M059J (cell line): Measurements from ENCODE around the gene ARF1. TPM values are rescaled to one million over a fixed set of nuclear protein-coding genes. Genes with fewer than 3 reads are reported as not detected.
"Not testable (repeated sequence)": the region's sequence is repeated elsewhere in the genome, so short reads cannot be mapped to it uniquely, and the experiment has no call there.

ENCODE experiments used
- DNase-seq: peaks from one replicate; pipeline ENCODE4 v3.0.0-alpha.2; 2012; ENCODE audit warnings: low read depth
- total RNA-seq: library from RNA; depleted of rRNA; stranded (reverse); fragments of >200 nt; shearing (Covaris generic); gene quantifications from 2 replicates; pipeline ENCODE4 v1.2.3, GENCODE V29; 2014

The ARF1 gene
- total RNA-seq, 1 experiment from 2014 or later = 280 TPM

DNA sequence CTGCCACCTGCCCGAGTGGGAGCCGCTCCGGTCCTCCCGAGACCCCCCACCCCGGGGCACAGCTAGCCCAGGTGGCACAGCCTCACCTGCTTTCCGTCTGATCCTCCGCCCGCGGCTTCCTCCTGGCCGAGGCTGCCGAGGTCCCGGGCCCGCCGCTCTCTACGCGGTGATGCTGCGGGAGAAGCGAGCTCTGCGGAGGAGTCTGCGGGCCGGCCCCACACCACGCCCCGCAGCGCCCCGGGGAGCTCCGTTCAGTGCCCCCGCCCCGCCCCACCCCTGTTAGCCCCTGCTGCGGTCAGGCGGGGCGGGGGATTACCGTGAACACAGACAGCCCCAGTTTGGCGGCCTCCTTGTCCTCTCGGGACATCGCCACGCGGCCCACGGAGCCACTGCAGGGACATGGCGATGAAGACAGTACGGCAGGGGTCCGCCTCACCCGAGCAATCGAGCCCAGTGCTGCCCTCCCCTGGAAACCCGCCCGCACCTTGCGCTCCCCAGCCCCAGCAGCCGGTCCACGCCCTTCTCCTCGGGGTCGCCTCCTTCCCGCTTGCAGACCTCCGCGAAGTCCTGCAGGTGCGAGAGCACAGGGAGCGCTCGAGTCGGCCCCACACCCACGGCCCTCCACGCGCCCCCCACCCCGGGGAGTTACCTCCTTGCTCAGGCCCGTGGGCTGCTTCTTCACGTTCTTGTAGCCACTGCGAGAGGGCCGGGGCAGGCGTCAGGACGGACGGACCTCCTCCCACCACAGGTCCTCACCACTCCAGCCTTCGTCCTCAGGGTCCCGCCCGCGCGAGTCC lies 19.7 kb downstream of the ARF1 start:
- DNase-seq = peak; percentile 47

DNA sequence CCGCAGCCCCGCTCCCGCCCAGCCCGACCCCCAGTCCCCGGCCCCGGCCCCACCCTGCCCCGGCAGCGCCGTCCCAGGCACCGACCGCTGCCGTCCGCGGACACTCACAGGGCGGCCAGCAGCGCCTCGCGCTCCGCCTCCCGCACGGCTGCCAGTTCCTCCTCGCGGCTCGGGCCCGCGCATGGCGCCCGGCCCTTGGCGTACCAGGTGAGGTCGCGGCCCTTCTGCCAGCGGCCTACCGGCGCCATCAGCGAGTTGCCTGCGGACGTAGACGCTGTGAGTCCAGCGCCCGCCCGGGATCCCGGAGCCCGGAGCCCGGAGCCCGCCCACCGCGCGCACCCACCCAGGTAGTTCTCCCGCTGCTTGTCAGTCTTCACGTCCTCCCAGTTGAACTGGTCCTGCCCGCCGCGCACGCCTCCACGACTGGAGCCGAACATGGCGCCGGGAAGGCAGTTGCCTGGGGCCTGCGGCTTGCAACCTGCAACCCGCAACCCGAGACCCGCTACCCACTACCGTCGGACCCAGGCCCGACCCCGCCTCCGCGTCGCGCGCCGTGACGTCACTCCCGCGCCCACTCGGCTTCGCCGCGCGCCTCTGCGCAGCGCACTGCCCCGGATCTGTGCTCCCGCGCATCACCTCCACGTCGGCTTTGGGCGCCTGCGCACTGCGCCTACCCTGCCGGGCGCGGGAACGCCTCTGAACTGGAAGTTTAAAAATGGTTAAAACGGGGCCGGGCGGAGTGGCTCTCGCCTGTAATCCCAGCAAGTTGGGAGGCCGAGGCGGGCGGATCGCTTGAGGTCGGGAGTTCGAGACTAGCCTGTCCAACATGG lies 20.5 kb downstream of the ARF1 start, which contains the start of gene C1orf35:
Gene C1orf35 (minus strand): TSS at position 535 of the 830 bp plus-strand sequence. CDS start 98 bp downstream, at position 437.
- DNase-seq = peak; percentile 91

DNA sequence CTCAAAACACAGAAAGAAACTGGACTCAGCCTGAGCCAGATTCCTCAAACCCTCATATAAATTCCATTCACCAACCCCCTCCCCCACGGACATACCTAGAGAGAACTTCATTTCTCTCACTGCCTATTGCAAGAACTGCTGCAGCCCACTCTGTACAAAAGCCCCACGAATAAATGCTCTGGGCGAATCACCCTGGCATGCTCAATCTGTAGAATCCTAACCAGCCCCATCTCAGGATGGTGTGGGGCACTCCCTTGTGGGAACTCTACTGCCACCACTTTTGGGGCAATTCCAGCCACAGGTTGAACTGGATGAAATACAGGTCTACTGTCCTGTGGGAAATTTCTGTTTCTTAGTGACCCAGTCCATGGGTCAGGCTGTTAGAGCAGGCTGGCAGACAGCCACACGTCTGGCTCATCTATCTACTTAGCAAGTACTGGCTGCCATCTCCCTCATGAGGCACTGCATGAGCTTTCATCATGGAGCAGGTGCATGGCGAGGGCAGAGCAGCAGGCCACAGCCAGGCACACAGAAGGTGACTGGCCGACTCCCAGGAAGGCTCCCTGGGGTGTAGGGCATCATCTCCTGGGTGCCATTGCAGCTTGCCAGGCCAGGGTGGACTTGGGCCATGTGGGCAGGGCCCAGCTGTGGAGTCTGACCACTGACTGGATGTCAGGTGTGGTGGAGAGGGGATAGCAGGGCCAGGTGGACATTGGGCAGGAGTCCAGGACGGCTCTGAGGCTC lies 22.2 kb downstream of the ARF1 start:
- peak; percentile 45 for DNase-seq

DNA sequence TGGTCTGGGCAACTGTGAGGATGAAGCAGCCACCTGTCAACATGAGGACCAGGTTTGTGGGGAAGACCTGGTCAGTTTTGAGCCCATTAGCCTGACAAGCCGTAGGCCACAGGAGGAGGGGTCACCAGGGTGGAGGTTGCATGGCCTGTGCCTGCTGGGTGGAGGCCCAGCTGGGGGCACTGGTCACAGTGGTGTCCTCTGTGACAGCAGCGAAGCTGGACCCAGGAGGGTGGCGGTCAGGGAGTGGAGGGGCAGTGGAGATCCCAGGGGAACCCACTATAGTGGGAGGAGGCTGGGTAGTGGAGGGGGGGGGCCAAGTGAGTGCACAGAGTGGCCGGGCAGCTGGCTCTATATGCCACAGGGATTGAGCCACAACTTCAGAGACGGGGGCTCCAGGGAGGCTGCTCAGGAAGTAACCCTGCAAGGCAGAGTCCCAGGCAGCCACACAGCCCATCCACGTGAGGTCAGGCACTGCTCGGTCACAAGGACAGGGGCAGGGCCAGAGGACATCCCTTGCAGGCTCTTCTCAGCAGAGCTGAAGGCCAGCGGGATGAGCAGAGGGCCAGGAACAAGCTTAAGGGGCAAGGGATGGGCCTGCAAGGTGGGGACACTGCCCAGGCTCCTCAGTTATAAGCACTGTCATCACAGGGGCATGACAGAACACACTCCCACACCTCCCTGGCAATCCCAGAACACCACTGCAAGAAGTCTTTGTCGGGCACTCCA lies 22.9 kb downstream of the ARF1 start:
- no peak for DNase-seq

DNA sequence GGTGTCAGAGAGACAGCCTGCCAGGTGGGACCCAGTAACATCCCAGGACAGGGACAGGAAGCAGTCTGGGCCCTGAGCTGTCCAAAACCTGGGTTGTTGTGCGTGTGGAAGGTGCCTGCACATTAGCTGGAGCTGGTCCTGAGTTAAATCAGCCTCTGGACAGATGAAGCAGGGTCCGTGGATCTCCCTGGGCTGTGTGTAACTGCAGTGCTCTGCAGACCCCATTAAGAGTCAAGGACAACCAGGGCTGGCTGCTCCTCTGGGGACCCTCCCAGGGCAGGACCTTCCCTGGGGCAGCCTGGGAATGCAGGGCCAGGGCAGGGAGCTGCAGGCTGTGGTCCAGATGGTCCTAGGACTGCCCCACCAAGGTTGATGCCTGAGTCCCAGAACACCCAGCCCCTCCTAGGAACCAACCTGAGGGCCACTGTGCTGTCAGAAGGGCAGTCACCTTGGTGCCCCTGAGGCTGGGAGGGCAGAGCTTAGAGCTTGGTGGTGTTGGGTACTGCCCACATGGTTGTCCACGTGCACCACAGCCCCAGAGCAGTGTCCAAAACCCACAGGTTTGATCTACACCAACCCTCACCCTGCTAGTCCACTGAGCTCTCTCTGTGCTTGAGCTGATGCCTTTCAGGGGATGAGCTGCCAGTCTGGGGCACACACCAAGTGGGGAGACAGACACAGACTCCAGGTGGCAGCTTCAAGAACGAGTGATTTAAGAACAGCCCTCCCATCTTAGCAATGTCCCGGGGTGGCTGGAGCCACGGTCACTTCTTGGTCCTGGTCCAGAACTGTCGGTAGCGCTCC lies 23.7 kb downstream of the ARF1 start:
- no peak for DNase-seq

DNA sequence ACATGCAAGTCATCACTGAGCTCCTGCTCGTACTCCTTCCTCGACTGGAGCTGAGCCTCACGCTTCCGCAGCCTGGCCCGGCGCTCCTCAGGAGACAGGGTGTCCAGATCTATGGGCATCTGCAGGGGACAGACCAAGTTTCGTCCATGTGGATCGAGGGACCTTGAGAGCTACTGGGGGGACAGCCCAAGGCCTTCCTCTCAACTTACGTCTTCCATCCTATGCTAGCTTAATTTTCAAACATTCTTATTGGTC lies 24.2 kb downstream of the ARF1 start:
- DNase-seq = no peak

DNA sequence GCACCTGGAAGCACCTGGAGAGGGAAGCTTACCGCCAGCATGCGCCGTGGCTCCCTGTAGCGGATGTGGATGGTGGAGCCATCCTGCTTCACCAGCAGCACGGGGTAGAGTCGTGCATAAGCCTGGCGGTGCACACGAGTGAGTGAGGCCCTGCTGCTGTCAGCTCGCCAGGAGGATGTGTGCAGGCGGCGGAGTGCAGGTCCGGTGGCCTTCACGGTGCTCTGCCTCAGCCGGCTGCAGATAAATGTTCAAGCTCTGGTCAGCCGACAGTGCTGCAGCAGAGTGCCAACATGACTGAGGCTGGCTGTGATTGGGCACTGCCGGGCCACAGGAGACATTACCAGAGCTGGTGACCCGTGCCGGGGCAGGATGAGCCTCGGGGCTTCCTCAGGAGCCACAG lies 25.1 kb downstream of the ARF1 start:
- no peak for DNase-seq

DNA sequence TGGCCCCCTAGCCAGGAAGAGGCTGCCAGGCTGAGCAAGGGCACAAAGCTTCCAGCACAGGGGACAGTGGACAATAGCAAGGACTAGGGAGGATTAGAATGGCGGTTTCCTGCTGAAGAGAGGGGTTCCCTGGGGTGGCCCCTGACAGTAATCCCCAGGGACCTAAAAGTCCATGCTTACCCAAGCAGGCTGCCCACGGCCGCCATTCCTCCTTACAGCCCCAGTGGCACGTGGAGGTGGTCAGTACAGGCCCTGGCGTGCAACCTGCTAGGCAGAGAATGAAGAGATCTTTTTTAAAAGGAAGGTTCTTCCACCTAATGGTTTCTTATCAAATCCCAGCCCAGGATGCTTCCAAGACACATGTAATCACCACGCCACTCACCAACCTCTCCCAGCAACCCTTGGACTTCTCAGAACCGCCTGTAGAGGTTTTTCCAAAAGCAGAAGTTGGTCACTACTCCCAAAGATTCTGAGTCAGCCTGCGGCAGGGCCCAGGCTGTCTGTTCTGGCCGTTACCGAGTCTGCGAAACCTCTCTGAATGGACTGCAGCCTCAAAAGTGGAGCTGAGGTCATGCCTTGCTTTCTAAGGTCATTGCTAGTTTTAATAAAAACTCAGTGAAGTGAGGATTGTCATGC lies 25.7 kb downstream of the ARF1 start:
- DNase-seq = no peak

DNA sequence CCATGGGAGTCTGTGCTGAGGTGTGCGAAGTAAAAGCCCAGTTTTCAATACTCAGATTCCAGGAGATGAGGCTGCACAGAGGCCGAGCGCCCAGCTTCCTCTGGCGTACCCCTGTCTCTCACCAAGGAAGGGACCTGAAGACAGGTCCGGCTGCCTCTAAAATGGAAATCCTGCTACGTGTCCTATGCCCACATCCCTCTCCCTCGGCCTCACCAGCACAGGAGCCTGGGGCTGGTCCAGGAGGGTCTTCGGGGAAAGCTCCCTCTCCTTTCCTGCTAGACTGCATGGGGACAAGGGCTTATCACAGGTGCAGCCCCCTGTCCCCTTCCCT lies 26.2 kb downstream of the ARF1 start:
- no peak for DNase-seq

DNA sequence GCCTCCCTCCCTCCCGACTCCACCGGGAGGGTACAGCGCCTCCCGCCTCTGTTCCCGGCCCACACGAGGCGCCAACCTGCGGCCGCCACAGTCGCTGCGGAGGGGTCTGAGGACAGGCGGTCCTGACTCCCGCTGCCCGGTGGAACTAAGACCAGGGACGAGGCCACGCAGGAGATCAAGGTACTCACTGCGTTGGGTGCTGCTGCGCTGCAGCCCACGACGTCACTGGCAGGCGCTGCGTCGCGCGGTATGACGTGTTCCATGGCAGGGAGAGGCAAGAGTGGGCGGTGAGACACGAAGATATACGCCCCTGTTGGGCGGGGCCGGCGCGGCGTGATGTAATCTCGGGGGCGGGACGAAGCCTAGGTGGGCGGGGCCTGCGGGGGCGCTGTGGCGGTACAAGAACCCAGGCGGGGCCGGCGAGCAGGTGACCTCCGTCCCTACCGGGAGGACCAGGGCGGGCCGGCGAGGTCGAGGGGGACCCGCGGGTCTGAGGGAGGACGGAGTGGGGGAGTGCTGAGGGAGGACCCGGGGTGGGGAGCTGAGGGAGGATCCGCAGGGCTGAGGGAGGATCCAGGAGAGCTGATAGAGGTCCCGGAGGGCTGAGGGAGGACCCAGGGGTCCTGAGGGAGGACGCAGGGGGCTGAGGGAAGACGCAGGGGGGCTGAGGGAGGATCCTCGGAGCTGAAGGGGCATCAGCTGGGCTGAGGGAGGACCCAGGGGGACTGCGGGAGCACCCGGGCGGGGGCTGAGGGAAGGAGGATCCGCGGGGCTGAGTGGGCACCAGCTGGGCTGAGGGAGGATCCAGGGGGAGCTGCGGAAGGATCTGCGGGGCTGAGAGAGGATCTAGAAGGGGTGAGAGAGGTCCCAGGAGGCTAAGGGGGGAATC lies 26.8 kb downstream of the ARF1 start, which contains the start of gene MRPL55:
Gene MRPL55 (minus strand): TSS at position 227 of the 889 bp plus-strand sequence. CDS start 1,039 bp downstream, outside the sequence.
- peak; percentile 93 for DNase-seq

DNA sequence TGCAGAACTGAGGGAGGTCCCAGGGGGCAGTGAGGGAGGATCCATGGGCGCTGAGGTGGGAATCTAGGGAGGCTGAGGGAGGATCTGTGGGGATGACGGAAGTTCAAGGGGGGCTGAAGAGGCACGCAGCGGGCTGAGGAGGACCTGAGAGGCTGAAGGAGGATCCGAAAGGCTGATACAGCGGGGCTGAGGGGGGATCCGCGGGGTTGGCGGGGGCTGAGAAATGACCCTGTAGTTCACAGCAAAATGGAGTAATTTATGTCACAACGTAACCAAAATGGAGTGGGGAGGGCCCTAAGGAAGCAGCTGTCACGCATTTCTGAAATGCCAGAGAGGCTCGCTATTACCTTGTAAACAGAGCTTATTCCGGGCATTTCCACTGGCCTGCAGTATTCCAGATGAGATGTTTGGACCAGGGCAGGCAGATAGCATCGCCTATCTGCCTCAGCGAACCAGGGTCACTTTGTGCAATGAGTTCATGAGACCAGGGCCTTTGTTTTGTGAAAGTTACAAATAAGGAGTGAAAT lies 27.5 kb downstream of the ARF1 start:
- no peak for DNase-seq

DNA sequence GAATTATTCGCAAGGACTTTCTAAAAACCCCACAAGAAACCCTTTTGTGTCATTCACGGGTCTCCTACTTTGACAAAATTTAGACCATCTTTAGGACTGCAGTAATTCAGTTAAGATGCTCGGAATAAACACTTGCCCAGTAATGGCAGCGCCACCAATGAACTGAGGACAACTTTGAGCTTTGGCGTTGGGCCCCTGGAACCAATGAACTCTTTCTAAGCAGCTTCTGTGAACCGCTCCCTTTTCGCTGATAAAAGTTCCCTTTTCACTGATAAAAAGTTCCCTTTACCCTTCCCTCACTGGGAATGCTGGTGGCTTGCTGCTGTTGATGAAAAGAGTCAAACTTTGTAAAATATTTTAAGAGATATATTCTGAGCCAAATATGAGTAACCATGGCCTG lies 28.0 kb downstream of the ARF1 start:
- DNase-seq = no peak

DNA sequence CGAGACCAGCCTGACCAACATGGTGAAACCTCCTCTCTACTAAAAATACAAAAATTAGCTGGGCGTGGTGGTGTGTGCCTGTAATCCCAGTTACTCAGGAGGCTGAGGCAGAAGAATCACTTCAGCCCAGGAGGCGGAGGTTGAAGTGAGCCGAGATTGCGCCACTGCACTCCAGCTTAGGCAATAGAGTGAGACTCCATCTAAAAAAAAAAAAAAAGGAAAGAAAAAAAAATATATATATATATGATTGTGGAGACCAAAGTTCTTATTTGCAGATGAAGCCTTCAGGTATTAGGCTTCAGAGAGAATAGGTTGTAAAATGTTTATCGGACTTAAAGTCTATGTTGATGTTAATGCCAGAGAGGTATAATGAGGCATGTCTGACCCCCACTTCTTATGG lies 28.8 kb downstream of the ARF1 start:
- DNase-seq = not testable (repeated sequence)

DNA sequence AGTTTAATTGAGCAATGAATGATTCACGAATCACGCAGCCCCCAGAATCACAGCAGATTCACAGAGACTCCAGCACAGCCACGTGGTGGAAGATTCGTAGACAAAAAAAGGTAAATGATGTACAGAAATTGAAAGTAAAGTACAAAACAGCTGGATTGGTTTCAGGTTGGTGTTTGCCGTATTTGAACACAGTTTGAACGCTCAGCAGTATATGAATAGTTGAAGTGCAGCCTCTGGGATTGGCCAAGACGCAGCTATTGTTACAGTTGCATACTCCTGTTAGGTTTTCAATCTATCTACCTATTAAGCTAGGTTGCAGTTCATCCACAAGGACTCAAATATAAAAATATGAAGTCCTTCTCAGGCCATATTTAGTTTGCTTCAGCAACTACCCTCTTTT lies 29.7 kb downstream of the ARF1 start:
- no peak for DNase-seq

DNA sequence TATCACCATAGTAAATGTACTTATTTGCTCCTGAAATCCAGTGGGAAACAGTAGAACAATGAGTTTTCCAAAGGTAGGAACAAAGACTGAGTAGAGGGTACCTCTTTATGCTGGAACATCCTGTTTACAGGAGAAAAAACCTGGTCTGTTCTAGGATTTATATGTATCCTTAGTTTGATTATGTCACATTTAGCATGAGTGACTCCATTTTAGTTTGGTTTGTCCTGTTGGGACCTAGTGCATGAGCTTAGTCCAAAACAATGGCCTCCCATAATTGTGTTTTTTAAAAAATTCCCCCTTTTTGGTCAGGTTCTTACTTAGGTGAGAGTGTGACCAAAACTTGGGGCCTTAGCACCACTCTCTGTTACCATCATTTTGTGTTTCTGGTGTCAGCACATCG lies 30.1 kb downstream of the ARF1 start:
- DNase-seq = no peak

DNA sequence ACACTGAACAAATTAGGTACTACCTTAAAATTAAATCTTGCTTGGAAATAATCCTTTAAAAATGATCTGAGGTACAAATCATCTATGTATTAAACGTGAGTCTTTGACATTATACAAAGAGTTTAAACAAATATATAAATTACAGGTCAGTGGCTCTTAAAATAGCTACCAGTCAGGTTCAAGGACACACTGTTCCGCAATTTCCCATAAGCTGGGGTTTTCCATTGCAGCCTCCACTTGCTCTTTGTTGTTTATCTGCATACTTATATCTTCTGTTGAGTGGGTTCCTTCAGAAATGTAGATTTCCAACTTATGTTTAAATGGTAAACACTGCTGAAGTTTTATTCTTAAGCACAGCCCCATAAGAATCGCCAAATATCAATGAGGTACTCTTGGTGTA lies 32.3 kb downstream of the ARF1 start:
- DNase-seq = no peak

DNA sequence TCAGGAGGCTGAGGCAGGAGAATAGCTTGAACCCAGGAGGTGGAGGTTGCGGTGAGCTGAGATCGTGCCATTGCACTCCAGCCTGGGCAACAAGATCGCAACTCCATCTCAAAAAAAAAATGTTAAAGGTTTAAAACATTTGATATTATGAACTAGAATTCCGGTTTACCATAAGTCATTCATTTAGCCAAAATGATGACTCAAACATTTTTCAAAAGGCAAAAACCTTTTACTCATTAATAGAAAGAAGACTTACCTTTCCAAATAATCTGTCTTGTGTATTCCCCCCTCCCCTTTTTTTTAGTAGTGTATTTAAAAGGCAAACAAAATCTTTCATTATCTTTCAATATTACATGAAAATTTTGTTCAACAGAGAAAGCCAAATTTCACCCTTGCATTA lies 34.8 kb downstream of the ARF1 start:
- no peak for DNase-seq

DNA sequence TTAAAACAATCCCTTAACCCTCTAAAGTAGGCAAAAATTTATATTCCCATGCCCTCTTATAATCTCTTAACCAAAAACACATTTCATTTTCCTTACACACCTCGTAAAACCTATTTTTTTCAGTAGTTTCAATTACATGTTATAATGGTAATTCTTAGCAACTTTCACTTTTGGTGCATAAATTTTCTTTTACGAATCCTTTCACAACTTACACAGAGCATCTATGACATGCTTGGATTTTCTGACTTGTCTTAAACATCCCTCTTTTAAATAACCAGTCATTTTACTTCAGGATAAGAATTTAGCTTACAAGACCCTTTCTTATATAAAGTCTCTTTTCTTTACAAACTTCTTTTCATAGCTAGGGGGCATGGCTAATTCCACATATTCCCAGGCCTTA lies 35.5 kb downstream of the ARF1 start:
- DNase-seq = no peak

DNA sequence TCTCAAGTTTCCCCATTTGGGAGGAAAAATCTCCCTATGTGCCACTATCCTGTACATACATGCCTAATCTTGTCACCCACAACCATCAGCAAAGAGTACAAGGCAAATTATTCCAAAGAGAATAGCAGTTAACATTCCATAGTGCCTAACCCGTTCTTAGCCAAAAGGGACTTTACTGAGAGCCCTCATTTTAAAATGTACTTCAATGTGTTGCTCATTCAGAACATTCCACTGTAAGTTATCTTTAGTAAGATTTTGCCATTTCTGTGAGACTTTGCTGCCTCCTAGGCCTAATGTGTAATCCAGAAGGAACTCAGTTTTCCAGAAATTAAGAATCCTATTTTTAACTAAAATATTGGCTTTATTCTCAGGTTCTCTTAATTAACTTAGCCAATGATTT lies 37.8 kb downstream of the ARF1 start:
- no peak for DNase-seq
